Smooth muscle cell (in vitro differentiated cells): Measurements from ENCODE around the gene TBC1D19. TPM values are rescaled to one million over a fixed set of nuclear protein-coding genes. Genes with fewer than 3 reads are reported as not detected.

Experiments used
- DNase-seq: peaks from one replicate; lab custom pipeline; 2025; ENCODE audit not compliant: unreplicated experiment; lab: John Stamatoyannopoulos, UW
- H2AFZ ChIP-seq: fragments of 200-600 bp; sonication (generic); 2 replicates; pipeline ENCODE4 v1.6.0; 2016; ENCODE audit warnings: antibody characterized with exemption, low read depth, mild to moderate bottlenecking
- H3F3A ChIP-seq: fragments of 200-600 bp; sonication (generic); 2 replicates; pipeline ENCODE4 v1.6.0; 2017; ENCODE audit warnings: antibody characterized with exemption, low read depth
- H3K27ac ChIP-seq: fragments of 200-600 bp; sonication (generic); 2 replicates; pipeline ENCODE4 v1.5.1; 2016; ENCODE audit warnings: low read depth, mild to moderate bottlenecking
- H3K27me3 ChIP-seq: fragments of 200-600 bp; sonication (generic); 2 replicates; pipeline ENCODE4 v1.6.1; 2016; ENCODE audit warnings: low read depth, mild to moderate bottlenecking
- H3K36me3 ChIP-seq: fragments of 200-600 bp; sonication (generic); 2 replicates; pipeline ENCODE4 v1.5.1; 2016; ENCODE audit warnings: low read depth
- H3K4me1 ChIP-seq: fragments of 200-600 bp; sonication (generic); 2 replicates; pipeline ENCODE4 v1.5.1; 2016; ENCODE audit warnings: low read depth
- H3K4me2 ChIP-seq: fragments of 200-600 bp; sonication (generic); 2 replicates; pipeline ENCODE4 v1.6.0; 2016; ENCODE audit warnings: mild to moderate bottlenecking
- H3K4me3 ChIP-seq: fragments of 200-600 bp; sonication (generic); 2 replicates; pipeline ENCODE4 v1.5.1; 2016; ENCODE audit warnings: mild to moderate bottlenecking
- H3K79me2 ChIP-seq: fragments of 200-600 bp; sonication (generic); 2 replicates; pipeline ENCODE4 v1.6.0; 2016; ENCODE audit warnings: low read depth, mild to moderate bottlenecking
- H3K9ac ChIP-seq: fragments of 200-600 bp; sonication (generic); 2 replicates; pipeline ENCODE4 v1.6.0; 2016; ENCODE audit warnings: low read depth
- H3K9me3 ChIP-seq: fragments of 200-600 bp; sonication (generic); replicated peaks from 2 replicates; pipeline ENCODE4 v1.5.1; 2016; ENCODE audit warnings: low read depth
- H4K20me1 ChIP-seq: fragments of 200-600 bp; sonication (generic); 2 replicates; pipeline ENCODE4 v1.6.0; 2016; ENCODE audit warnings: low read depth
- CTCF ChIP-seq: fragments of 200-600 bp; sonication (generic); IDR thresholded peaks from 2 replicates; pipeline ENCODE4 v1.5.1; 2017; ENCODE audit warnings: borderline replicate concordance, mild to moderate bottlenecking, antibody characterized with exemption; ENCODE audit not compliant: insufficient read depth, poor library complexity, severe bottlenecking
- WGBS: methylation state at CpG from one replicate; pipeline ENCODE4 v1.1.7; 2016; ENCODE audit warnings: low lambda C conversion rate; 5-methylcytosine and 5-hydroxymethylcytosine counted together
- polyA plus RNA-seq: library from polyadenylated mRNA; unstranded; fragments of >200 nt; fragmentation: Nextera tagmentation; extraction: Ambion mirVana; gene quantifications from 2 replicates; pipeline ENCODE4 v1.2.1, GENCODE V29; 2016
- total RNA-seq: library from RNA; depleted of rRNA; stranded (reverse); fragments of >200 nt; gene quantifications from 2 replicates; pipeline ENCODE4 v1.2.3, GENCODE V29; 2014

TBC1D19 gene
- total and polyA plus RNA-seq, 2 experiments from 2014 or later = 19.2 to 33.8 TPM

GRCh38 chr4:26715636-26716242, 131.9 kb downstream of the TBC1D19 start:
- Histone ChIP-seq H3K4me2 (no peak overlapping the region), H3K9me3 (no peaks in the 10 kb centered on the region), H3K27ac (no peak overlapping the region), H3F3A (no peaks in the 10 kb centered on the region), H3K27me3 (no peaks in the 10 kb centered on the region), H3K4me1 (no peaks in the 10 kb centered on the region), H3K9ac (no peak overlapping the region), H3K4me3 (no peak overlapping the region), H3K79me2 (no peaks in the 10 kb centered on the region), H4K20me1 (no peaks in the 10 kb centered on the region), H2AFZ (no peak overlapping the region), H3K36me3 (no peaks in the 10 kb centered on the region)
- WGBS = 95% methylated on average over 1 of the region's 1 CpG
- no peak for DNase-seq
- TF ChIP-seq CTCF = no peak

- no peaks in the 10 kb centered on the region for H3K9me3 ChIP-seq
- no peaks in the 10 kb centered on the region for H3K27me3 ChIP-seq
- H3K9ac ChIP-seq = no peak overlapping the region
- no peaks in the 10 kb centered on the region for H3K79me2 ChIP-seq
- no peak overlapping the region for H3K27ac ChIP-seq
- H3K36me3 ChIP-seq = no peaks in the 10 kb centered on the region
- no peaks in the 10 kb centered on the region for H3F3A ChIP-seq
- no peak overlapping the region for H3K4me3 ChIP-seq
- 25% methylated on average over 2 of the region's 2 CpGs for WGBS
- H3K4me1 ChIP-seq = no peaks in the 10 kb centered on the region
- no peak overlapping the region for H3K4me2 ChIP-seq
- no peak for DNase-seq
- no peak overlapping the region for H2AFZ ChIP-seq
- H4K20me1 ChIP-seq = no peaks in the 10 kb centered on the region
- no peak for TF ChIP-seq CTCF
These were observed 133.4 kb downstream of the TBC1D19 start for GRCh38 chr4:26717332-26717731.

- Histone ChIP-seq H3K9me3 (no peaks in the 10 kb centered on the region), H3K79me2 (no peaks in the 10 kb centered on the region), H3K36me3 (no peaks in the 10 kb centered on the region), H3F3A (no peaks in the 10 kb centered on the region), H2AFZ (no peak overlapping the region), H3K27me3 (no peaks in the 10 kb centered on the region), H3K27ac (no peak overlapping the region), H3K9ac (no peak overlapping the region), H3K4me3 (no peak overlapping the region), H4K20me1 (no peaks in the 10 kb centered on the region), H3K4me2 (no peak overlapping the region), H3K4me1 (no peaks in the 10 kb centered on the region)
- WGBS = 23% methylated on average over 1 of the region's 1 CpG
- no peak for DNase-seq
- TF ChIP-seq CTCF = peak; percentile 63
These were observed 136.2 kb downstream of the TBC1D19 start for GRCh38 chr4:26719954-26720552.

- Histone ChIP-seq H3K79me2 (no peaks in the 10 kb centered on the region), H2AFZ (no peak overlapping the region), H3K4me3 (no peak overlapping the region), H3K27me3 (no peaks in the 10 kb centered on the region), H3K4me1 (no peaks in the 10 kb centered on the region), H3K36me3 (no peaks in the 10 kb centered on the region), H3K4me2 (no peak overlapping the region), H3K27ac (no peak overlapping the region), H4K20me1 (no peaks in the 10 kb centered on the region), H3K9me3 (no peaks in the 10 kb centered on the region), H3K9ac (no peak overlapping the region), H3F3A (no peaks in the 10 kb centered on the region)
- 76% methylated on average over 1 of the region's 1 CpG for WGBS
- no peak for TF ChIP-seq CTCF
- DNase-seq = no peak
These were observed 137.8 kb downstream of the TBC1D19 start for GRCh38 chr4:26721685-26722084.
